Muscle layer of duodenum (tissue), 2 donors: ENCODE data around the gene NCKAP5L.
"Not testable (repeated sequence)": the region's sequence is repeated elsewhere in the genome, so short reads cannot be mapped to it uniquely, and the experiment has no call there.

Source experiments
- H3K27ac ChIP-seq: one replicate; pipeline ENCODE4 v1.7.0; 2013; ENCODE audit warnings: mild to moderate bottlenecking, low read length
- H3K27me3 ChIP-seq: one replicate; pipeline ENCODE4 v1.7.0; 2013; ENCODE audit warnings: low read depth, mild to moderate bottlenecking, control low read depth, low read length
- H3K36me3 ChIP-seq, 2 donors: one replicate each; pipeline ENCODE4 v1.7.0; 2013; ENCODE audit warnings: low read length in 2 of 2, control low read depth in 1 of 2, mild to moderate bottlenecking in 1 of 2; ENCODE audit not compliant: insufficient read depth in 2 of 2, control insufficient read depth in 1 of 2
- H3K4me1 ChIP-seq, 2 donors: one replicate each; pipeline ENCODE4 v1.7.0; 2013; ENCODE audit warnings: low read length in 2 of 2, mild to moderate bottlenecking in 2 of 2, control low read depth in 1 of 2, moderate library complexity in 1 of 2; ENCODE audit not compliant: insufficient read depth in 2 of 2, control insufficient read depth in 1 of 2
- H3K4me3 ChIP-seq, 2 donors: one replicate each; pipeline ENCODE4 v1.7.0; 2013; ENCODE audit warnings: low read length in 2 of 2, low read depth in 1 of 2, mild to moderate bottlenecking in 1 of 2
- H3K9me3 ChIP-seq, 2 donors: one replicate each; pipeline ENCODE4 v1.7.0; 2013; ENCODE audit warnings: low read length in 2 of 2, control low read depth in 1 of 2, mild to moderate bottlenecking in 1 of 2; ENCODE audit not compliant: control insufficient read depth in 1 of 2
- donor health status: healthy.

Gene NCKAP5L

DNA sequence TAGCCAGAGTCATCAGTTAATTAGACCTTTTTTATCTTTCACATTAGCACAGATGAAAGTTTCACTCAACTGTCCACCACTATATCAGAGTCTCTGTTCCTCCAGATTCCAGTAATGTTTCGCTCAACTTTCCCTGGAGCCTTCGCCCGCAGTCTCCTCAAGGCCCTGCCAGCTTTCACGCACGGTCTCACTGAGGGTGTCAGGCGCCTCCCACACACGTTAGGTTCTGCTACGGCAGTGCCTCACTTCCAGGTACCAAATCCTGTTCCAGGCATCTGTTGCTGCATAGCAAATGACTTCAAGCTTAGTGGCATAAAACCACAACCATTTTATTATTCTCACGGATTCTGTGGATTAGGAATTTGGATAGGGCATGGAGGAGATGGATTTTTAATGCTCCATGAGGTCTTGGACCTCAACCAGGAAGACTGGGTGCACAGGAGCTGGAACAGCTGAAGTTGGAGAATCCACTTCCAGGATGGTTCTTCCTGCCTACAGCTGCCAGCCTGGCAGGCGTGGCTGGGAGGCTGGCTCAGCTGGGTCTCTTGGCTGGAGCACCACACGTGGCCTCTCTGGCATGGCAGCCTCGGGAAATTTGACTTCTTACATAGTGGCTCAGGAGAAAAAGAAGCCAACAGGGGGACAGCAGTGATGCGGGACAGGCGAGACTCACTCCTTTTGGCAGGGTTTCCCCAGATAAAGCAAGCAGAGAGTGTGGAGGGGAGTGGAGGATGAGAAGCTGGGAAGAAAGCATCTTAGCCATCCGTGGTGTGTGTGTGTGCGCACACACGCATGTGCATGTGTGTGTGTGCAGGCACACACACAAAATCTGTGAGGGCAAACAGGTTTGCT is 36.0 kb upstream of the NCKAP5L start:
- H3K4me1 ChIP-seq, result peaks cover 3 to 21% of the 10 kb centered on the region in 2 donors
- no peak overlapping the region for H3K27ac ChIP-seq

DNA sequence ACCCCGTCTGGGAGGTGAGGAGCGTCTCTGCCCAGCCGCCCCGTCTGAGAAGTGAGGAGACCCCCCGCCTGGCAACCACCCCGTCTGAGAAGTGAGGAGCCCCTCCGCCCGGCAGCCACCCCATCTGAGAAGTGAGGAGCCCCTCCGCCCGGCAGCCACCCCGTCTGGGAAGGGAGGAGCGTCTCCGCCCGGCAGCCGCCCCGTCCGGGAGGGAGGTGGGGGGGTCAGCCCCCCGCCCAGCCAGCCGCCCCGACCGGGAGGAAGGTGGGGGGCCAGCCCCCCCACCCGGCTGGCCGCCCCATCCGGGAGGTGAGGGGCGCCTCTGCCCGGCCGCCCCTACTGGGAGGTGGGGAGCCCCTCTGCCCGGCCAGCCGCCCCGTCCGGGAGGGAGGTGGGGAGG is 32.7 kb upstream of the NCKAP5L start:
- not testable (repeated sequence) for H3K4me3 ChIP-seq, H3K9me3 ChIP-seq, H3K27ac ChIP-seq, H3K36me3 ChIP-seq, H3K27me3 ChIP-seq, H3K4me1 ChIP-seq

More for the DNA sequence above, 36.0 kb upstream of the NCKAP5L start:
- H3K9me3 ChIP-seq, result no peaks in the 10 kb centered on the region
- H3K4me3 ChIP-seq, result no peak overlapping the region
- H3K27me3 ChIP-seq, result no peaks in the 10 kb centered on the region
- H3K36me3 ChIP-seq, result no peaks in the 10 kb centered on the region

DNA sequence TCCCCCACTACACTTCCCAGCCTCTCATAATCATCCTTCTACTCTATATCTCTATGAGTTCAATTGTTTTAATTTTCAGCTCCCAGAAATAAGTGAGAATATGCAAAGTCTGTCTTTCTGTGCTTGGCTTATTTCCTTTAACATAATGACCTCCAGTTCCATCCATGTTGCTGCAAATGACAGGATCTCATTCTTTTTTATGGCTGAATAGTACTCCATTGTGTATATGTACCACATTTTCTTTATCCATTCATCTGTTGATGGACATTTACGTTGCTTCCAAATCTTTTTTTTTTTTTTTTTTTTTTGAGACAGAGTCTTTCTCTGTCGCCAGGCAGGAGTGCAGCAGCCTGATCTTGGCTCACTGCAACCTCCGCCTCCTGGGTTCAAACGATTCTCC is 27.7 kb upstream of the NCKAP5L start:
- not testable (repeated sequence) for H3K4me3 ChIP-seq, H3K36me3 ChIP-seq, H3K27me3 ChIP-seq, H3K27ac ChIP-seq, H3K9me3 ChIP-seq, H3K4me1 ChIP-seq

DNA sequence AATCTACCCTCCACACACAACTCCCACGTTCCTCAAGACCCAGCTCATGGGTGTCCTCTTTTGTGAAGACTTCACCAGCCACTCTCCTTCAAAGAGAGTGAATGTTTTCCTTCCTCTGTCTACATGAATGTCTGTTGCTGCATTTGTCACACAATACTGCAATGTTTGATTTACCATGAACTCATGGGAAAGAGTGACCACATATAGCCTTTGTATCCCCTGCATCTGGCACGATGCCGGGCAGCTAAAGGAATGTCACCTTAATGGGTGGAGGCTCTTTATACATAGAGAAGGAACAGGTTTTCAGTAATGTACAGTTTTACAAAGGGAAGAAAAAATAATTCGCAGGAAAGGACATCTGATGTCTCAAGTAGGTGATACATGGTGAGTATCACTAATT is 26.8 kb upstream of the NCKAP5L start:
- H3K4me3 ChIP-seq, result no peak overlapping the region
- H3K27me3 ChIP-seq, result no peaks in the 10 kb centered on the region
- H3K27ac ChIP-seq, result no peak overlapping the region
- no peaks in the 10 kb centered on the region for H3K9me3 ChIP-seq
- H3K4me1 ChIP-seq, result no peaks in the 10 kb centered on the region
- H3K36me3 ChIP-seq, result no peaks in the 10 kb centered on the region

DNA sequence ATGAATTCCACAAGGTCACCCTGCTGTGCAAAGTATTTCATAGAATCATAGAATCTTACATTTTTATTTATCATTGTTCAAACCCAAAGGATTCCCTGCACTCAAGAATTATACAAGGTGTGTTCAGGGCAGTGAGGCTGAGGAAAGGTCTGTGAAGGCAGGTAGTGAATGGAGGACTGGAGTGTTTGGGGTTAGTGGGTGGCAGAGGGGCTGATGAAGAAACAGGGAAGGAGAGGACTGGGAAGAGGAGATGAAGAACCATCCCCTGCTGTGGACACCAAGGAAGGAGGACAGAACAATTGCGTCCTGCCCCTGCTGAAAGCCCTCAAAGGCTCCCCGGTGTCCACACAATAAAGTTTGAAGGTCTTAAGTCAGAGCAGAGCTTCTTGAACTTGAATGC is 25.5 kb upstream of the NCKAP5L start:
- no peaks in the 10 kb centered on the region for H3K27me3 ChIP-seq
- no peak overlapping the region for H3K4me3 ChIP-seq
- H3K27ac ChIP-seq, result no peak overlapping the region
- no peaks in the 10 kb centered on the region for H3K36me3 ChIP-seq
- H3K9me3 ChIP-seq, result no peaks in the 10 kb centered on the region
- no peaks in the 10 kb centered on the region for H3K4me1 ChIP-seq

DNA sequence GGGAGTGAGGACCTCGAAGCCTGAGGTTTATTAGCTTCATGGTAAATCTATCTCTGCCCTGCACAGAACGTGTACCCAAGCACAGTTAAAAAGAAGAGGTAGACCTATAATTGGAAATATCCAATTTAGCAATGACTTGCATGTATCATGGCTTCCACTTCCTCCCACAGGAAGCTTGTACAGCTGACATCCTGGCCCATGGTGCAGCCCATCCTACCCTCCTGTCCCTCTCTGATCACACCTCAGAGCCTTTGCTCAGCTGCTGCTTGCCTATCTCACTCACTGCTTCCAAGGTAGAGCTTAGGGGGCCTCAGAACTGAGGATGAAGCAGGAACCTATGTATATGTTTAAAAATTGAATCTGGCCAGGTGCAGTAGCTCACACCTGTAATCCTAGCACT is 18.9 kb upstream of the NCKAP5L start:
- peaks cover 0 to 6% of the 10 kb centered on the region in 2 donors for H3K4me1 ChIP-seq
- no peak overlapping the region for H3K27ac ChIP-seq
- H3K27me3 ChIP-seq, result no peaks in the 10 kb centered on the region
- H3K9me3 ChIP-seq, result no peaks in the 10 kb centered on the region
- no peaks in the 10 kb centered on the region for H3K36me3 ChIP-seq
- H3K4me3 ChIP-seq, result no peak overlapping the region

DNA sequence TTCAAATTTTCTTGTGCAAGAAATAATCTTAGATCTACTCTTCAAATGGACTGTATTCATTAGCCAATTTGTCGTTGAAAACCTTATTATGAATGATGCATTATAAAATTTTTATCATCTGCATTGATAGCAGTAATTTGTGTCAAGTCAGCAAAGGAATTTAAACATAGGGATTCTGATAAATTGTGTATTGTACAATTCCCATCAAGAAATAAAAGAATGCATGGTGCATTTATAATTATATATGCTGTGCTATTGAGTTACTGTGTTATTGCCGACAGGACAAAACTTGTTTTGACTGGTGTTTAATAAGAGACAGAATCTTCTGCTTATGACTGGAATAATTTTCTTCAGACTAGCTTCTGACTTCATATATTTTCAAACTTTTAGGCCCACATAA is 17.8 kb upstream of the NCKAP5L start:
- Histone ChIP-seq H3K27me3 (no peaks in the 10 kb centered on the region), H3K36me3 (no peaks in the 10 kb centered on the region), H3K4me1 (peaks cover 5 to 11% of the 10 kb centered on the region in 2 donors), H3K9me3 (no peaks in the 10 kb centered on the region), H3K4me3 (no peak overlapping the region), H3K27ac (no peak overlapping the region)

DNA sequence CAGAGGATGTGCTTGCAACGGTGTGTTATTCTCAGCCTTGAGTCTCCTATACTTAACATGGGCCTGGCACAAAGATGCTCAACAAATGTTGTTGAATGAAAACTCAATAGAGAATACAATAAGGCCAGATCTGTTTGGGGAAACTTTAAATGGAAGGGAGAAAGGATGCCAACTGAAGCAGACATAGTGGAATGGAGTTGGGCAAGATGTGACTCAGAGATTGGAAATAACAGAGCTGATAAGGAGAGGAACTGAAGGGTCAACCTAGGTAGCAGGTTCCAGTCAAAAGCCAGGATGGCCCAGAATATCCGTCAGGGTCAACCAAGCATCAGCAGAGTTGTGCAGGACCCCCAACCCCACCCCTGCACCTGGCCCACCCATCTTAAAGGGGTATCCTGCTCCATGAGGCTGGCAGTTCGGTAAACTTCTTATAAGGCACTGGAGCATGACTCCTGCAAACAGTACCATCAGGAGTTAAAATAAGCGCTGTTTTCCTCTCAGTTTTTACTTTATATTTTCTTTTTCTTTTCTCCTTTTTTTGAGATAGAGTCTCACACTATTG is 15.7 kb upstream of the NCKAP5L start:
- Histone ChIP-seq H3K4me3 (no peak overlapping the region), H3K27me3 (no peaks in the 10 kb centered on the region), H3K27ac (no peak overlapping the region), H3K36me3 (no peaks in the 10 kb centered on the region), H3K9me3 (no peaks in the 10 kb centered on the region), H3K4me1 (peaks cover 5 to 11% of the 10 kb centered on the region in 2 donors)

DNA sequence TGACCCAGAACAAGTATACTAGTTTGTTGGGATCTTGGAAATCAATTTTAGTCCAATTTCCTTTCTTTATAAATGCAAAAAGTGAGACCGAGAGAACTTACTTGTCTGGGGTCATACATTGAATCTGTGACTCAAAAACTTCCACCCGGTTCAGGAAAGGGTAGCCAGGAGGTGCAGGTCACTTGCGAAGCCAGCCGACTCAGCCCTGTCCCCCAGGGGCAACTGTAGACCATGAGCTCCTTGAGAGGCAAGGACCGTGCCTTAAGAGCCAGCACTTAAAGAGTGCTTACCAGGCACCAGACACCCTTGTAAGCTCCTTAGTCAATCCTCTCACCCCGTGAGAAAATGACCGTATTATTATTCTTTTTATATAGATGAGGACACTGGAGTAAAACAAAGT is 15.2 kb upstream of the NCKAP5L start:
- Histone ChIP-seq H3K9me3 (no peaks in the 10 kb centered on the region), H3K36me3 (no peaks in the 10 kb centered on the region), H3K4me3 (peak overlapping the region; percentile 84 to 94), H3K27ac (peak overlapping the region; percentile 97), H3K4me1 (peaks cover 5 to 11% of the 10 kb centered on the region in 2 donors), H3K27me3 (no peaks in the 10 kb centered on the region)

DNA sequence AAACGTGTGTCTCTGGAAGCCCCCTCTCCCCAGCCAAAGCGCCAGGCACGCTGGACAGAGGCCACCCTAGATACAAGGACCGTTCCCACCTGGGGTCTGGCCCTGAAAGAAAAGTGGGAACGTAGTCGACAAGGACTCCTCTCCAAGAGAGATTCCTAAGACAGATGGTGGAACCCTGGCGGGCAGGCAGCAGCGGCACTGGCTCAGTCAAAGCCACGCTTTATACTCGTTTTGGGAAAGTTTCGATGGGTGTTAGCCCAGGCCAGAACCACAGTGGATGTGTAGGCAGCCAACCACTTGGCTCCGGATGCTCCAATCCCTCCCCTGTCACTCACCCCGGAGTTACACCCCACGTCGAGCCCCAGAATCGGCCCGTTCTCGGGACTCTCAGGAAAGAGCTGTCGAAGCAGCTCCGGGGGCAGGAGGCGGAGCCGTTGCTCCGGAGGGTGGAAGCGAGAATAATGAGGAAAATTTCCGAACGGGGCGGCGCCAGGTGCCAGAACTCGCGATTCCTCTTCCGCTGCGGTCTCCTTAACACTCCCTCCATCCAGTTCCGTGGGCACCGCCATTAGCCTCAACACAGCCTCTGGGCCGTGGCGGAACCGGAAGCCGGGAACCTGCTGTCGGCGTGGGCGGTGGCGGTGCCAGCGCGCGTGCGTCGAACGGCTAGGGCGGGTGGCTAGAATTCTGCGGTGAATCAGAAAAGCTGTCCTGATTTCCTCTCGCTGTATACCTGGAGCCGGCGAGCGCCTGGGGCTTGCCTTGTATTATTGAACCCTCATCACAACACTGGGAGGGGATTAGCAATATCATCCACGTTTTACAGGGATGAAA is 14.5 kb upstream of the NCKAP5L start, which contains the start of gene BCDIN3D:
TSS of gene BCDIN3D (minus strand) at position 588 of the 834 bp plus-strand sequence. CDS start at position 569, 19 bp downstream.
- H3K36me3 ChIP-seq, result no peaks in the 10 kb centered on the region
- H3K27me3 ChIP-seq, result no peaks in the 10 kb centered on the region
- H3K4me3 ChIP-seq, result peak within 1 kb of the TSS; percentile 84 to 94
- peaks cover 5 to 11% of the 10 kb centered on the region in 2 donors for H3K4me1 ChIP-seq
- peak within 1 kb of the TSS; percentile 97 for H3K27ac ChIP-seq
- H3K9me3 ChIP-seq, result no peaks in the 10 kb centered on the region

DNA sequence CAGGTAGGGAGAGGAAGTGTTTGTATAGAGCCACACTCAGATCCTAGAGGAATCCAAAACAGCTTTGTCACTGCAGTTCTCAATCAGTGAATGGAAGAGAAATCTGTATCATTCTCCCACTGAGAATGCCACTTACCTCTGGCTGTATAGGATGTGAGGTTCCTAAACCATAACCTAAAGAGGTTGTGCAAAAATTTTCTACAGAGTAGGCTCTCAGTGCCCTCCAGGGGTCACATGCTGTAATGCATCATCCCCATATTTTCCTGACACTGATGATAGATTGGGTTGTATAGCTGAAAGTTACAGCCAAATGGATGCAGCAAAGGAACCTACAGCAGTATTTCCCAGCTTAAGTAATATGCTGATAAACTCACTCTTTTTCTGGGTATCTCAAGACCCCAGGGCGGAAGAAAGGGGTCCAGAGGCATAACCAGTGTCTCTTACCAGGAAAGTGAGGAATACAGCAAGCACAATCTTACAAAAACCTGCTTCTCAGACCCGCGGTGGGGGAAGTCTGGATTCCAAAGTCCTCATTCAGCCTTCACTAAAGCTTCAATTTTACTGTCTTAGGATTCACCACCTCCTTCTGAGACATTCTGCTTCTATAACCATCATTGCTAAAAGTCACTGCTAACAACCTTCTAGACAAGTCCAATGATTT is 10.9 kb upstream of the NCKAP5L start:
- H3K4me3 ChIP-seq, result no peak overlapping the region
- H3K4me1 ChIP-seq, result peaks cover 5 to 11% of the 10 kb centered on the region in 2 donors
- H3K27me3 ChIP-seq, result no peaks in the 10 kb centered on the region
- no peaks in the 10 kb centered on the region for H3K36me3 ChIP-seq
- no peak overlapping the region for H3K27ac ChIP-seq
- H3K9me3 ChIP-seq, result no peaks in the 10 kb centered on the region
